HG03342 (cell line): Measurements from ENCODE around the gene KCNB1.

ENCODE experiments used
- ATAC-seq: cut with Tn5 transposase; IDR thresholded peaks from one replicate; pipeline ENCODE4 v1.9.1; 2021; ENCODE audit warnings: mild to moderate bottlenecking, moderate library complexity; ENCODE audit not compliant: unreplicated experiment

The KCNB1 gene

DNA sequence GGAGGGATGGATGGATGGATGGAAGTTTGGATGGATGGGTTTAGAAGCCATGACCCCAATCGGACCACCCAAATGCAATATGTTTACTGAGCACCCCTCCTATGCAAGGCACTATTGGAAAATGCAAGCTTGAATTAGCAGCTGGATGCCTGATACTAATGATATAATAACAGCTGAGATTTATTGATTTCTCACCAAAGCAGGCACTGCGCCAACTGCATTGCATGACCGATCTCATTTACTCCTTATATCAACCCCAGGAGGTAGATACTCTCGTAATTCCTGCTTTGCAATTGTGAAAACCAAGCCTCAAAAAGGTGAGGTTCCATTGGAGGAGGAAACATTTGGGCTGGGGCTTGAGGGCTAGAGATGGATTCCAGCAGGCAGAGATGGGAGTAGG, 89.7 kb downstream of the KCNB1 start:
- no peak for ATAC-seq

DNA sequence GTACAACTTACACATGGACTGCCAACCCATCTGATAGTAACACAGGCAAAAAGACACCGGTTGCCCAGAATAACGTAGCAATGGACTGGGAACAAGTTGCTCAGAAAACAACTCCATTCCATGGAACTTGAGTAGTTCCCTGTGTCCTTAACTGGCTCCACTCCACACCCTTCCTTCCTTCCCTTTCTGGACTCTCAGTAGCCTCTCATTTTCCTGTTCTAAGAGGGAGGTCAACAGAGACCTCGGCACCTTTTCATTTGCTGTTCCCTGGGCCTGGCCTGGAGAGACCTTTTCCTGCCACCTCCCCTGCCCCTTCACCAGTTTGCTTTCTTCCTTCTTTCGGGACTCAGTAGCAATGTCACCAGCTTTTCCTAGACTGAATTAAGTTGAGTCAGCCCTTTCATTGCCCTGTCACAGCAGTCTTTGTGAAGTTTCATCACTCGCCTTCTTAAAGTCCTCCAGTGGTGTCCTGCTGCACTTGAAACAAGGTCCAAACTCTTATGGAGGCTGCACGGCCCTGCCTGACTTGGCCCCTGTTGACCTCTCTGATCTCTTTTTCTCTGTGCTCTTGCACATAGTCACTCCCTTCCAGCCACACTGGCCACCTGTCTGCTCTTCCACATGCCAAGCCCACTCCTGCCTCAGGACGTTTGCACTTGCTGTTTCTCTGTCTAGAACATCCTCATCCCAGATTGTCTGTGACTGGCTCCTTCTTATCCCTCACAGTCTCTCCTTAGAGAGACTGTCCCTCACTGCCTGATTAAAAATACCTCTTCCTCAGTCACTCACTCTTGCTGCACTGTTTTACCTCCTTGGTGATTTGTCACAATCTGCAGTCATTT, 90.8 kb downstream of the KCNB1 start:
- no peak for ATAC-seq

DNA sequence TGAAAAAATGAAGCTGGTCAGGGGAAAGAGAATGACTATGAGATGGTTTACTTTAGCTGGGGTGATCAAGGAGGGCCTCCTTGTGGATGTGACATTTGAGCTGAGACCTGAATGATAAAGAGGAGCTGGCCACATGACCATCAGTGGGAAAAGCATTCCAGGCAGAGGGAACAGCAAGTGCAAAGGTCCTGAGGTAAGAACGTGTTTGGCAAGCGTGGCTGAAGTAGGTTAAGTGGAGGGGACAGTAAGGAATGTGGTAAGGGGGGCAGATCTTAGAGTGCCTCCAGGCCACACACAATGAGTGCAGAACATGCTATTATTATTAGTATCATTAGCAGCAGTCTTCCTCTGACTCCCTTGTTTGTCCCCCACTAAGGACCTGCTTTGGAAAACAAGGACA, 92.6 kb downstream of the KCNB1 start:
- ATAC-seq = no peak

DNA sequence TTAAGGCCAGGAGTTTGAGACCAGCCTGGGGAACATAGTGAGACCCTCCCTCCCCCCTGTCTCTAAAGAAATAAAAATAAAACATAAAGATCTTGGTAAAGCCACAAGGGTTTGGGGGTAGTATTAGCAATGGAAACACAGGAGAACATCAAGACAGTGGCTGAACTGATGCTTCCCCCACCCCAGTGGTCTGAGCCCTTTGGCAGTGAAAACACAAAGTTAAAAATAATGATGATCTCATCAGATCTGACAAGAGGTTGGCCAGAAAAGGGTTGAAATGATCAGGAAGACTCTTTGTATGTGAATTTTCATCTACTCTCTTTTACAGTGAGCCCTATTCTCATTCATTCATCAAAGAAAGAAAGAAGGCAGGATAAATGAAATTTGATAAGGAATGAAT, 93.7 kb downstream of the KCNB1 start:
- ATAC-seq = no peak

DNA sequence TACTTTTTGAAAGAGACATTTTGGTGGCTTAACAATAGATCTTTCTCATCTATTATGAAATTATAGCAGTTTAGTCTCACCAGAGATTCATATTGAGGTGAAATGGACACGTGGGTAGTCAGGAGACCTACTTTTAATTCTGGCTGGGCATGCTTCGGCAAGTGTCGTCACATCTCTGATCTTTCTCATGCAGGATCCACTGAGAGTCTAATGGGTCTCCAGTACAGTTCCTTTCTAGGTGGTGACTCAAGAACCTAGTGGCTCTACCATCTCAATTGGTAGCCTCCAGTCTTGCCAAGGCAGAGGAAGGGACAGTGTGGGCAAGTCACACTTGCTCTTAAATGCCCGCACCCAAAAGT, 94.9 kb downstream of the KCNB1 start:
- ATAC-seq = no peak

DNA sequence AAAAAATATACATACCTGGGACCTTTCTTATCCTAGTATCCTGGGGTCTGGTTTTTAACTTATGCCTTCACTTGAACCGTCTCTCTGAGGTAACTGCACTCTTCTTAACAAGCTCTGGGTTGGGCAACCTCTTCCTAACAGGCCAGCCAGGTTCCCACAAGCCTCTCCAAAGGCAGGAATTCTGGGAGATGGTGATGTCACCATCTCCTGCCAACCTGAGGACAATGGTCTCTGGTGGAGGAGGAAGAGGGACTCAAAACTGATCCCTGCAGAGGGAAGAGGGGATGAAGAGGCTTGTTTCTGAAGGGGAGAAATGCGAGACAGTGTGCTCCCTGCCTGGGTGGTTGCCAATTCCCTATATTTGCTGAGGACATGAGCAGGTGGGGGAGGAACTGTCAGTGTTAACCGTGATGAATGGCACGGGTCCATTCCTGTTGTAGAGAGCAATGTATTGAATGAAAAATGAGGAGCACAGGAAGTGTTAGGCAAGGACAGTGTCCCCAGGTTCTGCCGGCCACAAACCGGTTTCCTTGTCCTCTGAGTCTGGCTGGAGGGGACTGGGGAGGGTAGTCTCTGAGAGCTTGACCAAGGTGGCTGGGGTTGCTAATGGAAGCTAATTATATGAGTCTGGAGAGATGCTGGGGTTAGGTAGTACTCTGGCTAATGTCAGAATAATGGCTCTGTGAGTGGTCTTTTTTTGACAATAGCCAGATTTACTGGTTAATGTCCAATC, 95.5 kb downstream of the KCNB1 start:
- ATAC-seq = no peak

DNA sequence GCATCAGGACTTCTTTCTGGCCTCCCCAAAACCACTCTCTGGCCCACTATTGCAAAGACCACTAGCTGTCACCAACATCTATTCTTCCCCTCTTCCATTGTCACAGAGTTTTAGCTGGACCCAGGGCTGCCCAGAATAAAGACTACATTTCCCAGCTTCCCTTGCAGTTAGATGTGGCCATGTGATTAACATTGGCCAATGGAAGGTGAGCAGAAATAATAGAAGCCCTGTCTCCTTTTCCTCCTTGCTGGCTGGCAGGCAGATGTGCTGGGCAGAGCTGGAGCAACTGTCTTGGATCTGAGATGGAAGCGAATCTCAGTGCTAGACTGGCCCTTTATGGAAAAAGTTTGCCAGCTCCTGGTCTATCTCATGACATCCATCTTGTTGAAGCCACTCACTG, 97.0 kb downstream of the KCNB1 start:
- no peak for ATAC-seq

DNA sequence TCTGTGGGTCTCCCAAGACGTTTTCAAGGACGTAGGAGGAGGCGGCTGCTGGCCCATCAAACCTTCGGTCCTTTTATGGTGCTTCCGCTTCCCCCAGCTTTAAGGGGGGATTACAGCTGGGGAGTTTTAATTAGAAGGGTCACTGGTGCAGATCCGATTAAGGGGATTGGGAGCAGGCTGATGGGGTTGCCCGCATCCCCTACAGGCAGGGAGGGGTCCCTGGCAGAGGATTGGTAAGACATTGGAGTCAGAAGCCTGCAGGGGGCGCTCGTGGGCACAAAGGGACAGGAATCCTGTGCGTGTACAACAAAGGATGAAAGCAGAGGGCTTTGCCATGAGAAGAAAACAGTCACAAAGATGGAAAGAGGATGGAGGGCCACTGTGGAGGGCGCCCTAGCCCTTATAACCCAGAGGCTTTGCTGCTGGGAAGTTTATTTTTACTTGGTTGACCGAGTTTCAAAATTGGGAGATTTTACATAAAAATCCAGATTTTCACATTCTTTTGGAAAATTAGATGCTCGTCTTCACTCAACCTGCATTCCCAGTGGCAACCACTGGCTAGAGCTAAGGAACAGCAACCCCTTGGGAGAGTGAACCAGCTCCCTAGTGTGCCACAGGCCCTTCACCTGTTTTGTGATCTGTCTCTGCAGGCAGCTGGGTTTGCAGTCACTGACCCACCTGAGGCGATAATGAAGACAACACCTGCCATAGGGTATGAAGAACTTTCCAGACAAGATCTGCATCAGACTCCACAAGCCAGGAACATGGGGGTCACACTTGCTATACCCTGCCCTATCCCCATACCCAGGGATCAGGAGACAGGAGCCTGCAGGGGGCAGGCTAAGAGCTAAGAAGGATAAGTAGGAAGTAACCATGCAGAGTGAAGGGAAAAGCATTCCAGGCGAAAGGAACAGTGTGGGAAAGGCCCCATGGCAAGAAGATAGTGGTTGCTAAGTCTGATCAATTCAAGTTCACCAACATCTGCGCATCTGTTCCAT, 97.7 kb downstream of the KCNB1 start:
- no peak for ATAC-seq

DNA sequence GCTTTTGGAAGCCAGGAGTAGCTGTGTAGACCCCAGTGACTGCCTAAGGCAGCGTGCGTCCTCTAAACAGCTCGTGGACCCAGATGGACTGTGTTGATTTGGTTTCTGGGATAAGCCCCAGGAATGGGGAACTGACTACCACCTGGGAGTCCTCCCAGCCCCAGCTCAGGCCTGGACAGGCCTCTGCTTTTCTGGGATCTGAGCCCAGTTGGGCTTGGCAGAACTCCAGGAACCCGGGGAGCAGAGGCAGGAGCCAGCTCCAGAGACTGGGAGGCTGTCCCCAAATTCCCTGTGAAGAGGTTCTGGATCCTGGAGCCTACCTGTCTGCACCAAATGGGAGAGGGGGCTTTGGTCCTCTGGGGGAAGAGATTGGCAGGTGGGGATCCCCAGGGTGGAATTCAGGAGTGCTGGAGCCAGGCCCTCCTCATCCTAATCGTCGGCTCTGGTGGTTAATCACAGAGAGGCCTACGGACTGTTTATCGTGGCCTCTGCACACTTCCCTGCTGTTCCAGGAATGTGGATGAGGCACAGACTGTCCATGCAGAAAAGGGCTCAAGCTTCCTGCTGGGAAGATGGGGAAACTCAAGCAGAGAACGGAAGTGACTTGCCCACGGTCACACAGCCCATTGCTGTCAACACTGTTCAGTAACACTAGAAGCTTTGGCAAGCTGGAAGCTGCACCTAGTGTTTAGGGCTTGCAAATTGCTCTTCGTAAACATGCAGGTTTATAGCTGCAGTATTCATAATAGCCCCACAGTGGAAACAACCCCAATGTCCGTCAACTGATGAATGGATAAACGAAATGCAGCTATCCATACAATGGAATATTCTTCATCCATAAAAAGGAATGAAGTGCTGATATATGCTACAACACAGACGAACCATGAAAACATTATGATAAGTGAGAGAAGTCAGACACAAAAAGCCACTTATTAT, 100.6 kb downstream of the KCNB1 start:
- ATAC-seq = no peak

DNA sequence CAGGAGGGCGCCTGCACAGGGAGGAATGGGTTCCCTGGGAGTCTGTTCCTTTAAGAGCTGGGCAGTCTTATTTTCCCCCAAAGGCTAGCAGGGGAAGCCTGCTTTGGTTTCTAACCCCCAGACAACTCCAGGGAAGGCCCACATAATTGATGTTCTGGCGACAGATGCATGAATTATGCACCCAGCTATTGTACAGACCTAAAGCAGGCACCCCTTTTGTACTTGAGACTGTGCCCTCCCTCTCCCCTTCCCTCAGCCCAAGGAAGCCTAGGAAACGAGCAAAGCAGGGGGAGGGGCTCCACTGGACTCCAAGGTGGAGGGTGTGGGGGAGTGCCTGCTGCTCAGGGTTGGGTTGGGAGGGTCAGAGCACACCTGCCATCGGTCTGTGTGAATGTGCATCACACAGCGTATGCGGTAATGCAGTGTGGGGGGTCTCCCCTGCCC, 102.1 kb downstream of the KCNB1 start:
- no peak for ATAC-seq

DNA sequence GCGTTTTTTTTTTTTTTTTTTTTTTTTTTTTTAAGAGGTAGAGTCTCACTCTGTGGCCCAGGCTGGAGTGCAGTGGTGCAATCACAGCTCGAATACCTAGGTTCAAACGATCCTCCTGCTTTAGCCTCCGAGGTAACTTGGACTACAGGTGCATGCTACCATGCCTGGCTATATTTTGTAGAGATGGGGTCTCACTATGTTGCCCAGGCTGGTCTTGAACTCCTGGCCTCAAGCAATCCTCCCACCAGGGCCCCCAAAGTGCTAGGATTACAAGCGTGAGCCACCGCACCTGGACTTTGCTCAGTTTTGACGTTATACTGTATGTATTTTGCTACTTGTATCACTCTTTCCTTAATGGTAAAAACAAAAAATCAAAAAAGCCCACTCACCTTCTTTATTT, 103.1 kb downstream of the KCNB1 start:
- no peak for ATAC-seq

DNA sequence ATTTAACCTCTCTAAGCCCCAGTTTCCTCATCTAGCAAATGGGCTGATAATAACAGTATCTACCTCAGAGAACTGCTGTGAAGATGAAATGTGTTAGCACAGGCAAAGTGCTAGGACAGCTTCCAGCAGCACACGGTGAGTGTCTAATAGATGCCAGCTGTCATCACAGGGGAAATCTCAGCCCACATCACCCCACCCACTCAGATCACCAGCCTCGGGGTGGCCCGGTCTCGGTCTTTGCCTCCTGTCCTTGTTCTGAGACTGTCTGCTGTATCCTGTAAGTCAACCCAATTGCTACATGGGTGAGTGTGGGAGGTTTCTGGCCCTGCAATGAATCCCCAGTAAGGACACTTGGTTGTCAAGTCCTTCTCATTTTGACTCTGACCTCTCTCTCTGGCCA, 105.1 kb downstream of the KCNB1 start:
- no peak for ATAC-seq

DNA sequence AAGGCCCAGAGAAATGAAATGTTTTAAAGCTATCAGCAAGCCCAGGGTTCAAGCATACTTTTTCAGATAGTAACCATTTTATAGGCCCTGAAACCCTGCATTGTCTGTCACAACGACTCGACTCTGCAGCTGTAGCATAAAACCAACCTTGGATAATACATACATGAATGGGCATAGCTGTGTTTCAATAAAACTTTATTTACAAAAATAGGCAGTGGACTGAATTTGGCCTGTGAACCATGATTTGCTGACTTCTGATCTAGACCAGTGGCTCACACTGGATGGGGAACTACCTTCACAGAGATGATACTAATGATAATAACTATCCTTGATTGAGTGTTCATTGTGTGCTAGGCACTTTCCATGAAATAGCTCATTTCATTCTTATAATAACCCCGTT, 107.3 kb downstream of the KCNB1 start:
- no peak for ATAC-seq

DNA sequence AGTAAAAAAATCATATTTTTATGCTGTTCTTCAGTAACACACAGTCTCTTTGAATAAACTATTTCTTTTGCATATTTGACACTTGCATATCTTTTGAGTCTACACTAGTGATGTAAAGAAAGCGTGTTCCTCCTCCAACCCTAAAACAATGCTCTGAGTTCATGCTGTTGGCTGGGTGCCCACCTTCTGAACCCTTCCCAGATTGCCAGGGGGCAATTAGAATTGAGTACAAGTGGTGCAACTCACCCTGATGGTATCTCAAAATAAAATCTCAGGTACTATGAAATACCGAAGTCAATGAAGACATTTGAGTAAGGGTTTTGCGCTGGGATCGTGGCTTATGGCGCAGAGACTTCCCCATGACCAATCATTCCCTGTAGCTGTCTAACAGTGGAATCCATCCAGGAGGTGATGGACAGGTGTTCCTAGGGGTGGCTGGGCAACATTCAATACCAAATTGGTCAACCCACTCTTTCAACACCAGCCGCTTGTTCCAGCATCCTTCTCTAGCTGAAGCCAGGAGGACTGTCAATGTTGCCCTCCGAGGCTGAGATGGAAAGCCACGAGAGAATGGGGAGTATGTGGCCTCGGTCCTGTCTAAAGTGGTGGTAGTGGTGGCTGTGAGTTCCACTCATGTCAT, 110.3 kb downstream of the KCNB1 start:
- ATAC-seq = no peak

DNA sequence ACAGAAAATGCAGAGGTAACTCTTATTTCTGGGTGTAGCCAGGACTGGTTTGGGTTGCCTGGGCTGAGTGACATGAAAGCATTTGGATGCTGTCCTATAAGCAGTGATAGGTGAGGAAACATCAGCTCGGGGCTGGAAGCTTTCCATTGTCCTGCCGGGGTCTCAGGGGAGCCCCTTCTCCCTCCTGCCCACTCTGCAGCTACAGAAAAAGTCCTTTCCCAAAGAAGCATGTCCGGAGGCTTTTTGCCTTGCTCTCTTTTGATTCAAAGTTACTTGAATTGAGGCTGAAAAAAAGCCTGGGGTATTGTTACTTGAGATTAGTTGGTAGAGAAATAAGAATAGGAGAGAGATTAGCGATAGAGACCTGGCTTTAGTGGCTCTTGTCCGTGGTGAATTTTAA, 113.9 kb downstream of the KCNB1 start:
- no peak for ATAC-seq

DNA sequence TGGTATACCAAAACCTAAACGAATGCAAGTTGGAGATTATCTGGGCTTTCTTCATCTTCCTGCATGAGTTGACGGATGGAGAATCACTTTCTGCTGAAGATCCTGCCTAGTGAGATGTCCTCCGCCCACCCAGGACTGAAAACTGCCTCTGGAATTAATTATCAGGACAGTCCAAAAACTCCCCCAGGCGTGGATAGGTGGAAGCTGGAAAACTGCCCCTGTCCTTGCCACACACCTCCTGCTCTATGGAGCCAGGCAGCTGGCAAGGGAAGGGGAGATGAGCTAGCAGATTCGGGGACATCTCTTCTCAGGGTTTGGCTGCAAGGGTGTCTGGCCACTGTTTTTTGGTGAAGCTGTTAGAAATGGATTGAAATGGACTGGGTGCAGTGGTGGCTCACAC, 115.4 kb downstream of the KCNB1 start:
- no peak for ATAC-seq

DNA sequence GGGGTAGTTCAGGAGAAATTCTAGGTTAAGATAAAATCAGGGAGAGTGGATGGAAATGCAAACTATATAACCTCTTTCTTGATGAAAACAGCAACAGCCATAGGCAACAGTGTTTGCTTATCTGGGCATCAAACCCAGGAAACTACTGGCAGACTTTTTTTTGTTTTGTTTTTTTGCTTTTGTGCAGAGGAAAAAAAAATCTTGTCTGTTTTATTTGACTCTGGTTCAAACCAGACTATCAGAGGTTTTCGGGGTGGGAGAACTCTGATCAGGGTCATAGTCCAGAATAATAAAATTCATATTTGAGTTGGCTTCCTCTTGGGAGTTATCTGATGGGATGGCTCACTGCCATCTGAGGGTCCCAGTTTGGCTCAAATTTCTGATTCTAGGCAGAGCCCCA, 115.8 kb downstream of the KCNB1 start:
- no peak for ATAC-seq

DNA sequence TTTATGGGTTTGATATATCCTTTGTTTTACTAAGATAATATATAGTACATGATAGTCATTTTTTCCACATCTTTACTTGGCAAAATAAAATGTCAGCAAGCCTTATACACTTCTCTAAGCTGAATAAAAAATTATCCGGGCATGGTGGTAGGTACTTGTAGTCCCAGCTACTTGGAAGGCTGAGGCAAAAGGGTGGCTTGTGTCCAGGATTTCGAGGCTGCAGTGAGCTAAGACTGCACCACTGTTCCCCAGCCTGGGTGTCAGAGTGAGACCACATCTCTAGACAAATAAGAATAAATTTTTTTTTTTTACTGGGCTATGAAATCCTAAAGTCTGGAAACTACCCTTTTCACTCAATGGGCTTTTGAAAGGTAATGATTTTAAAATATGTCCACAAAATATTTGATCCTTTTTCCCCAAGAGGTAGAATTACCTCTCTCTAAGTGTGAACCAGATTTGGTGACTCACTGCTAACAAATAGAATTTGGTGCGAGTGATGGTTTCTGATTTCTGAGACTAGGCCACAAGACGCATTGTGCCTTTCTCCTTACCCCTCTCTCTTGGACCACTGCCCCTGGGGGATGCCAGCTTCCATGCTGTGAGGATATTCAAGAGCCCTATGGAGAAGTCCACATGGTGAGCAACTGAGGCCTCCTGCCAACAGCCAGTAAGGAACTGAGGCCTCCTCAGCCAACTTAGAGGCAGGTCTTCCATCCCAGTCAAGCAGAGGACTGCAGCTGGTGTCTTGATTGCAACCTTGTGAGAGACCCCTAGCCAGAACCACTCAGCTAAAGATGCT, 120.4 kb downstream of the KCNB1 start:
- ATAC-seq = no peak
